GM20431 (cell line): ENCODE results near the gene DNASE1L2.

Experiments used
- in situ Hi-C: fragments of 300-500 bp; cut with MseI, MboI; formaldehyde crosslinking; loops from one replicate; pipeline ENCODE4 v1.15.0; 2020; ENCODE audit warnings: low sequenced_read_pairs; ENCODE audit not compliant: unreplicated experiment

DNASE1L2 gene

DNA sequence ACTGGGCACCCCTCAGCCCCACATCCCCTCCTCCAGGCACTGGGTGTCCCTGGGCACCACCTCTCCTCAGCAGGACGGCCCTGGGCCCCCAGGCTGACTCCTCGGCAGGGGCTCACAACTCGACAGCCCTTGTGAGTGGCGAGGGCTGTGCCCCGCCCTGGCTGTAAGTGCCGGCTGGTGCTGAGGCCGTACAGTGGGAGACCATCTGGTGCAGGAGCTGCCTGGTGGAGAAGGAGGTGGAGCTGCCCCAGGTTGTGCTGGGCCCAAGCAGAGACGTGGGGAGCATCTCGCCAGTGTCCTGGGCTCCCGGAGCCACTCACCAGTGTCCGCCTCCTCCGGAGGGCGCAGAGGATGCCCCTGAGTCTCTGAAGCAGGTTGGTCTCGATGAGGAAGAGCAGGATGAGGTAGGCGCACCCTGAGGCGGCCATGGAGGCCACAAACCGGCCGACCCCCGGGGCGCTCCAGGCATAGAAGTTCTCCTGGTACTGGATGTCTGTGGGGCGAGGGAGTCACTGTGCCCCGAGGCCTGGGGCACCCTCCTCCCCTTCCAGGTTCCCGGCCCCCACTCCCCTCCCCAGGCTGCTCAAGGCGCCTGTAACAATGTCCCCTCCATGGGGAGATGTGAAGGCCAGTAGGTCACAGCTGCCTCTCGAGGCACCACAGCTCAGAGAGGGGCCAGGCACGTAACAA, 46.8 kb downstream of the DNASE1L2 start:
- in situ Hi-C loops = no loop called here

DNA sequence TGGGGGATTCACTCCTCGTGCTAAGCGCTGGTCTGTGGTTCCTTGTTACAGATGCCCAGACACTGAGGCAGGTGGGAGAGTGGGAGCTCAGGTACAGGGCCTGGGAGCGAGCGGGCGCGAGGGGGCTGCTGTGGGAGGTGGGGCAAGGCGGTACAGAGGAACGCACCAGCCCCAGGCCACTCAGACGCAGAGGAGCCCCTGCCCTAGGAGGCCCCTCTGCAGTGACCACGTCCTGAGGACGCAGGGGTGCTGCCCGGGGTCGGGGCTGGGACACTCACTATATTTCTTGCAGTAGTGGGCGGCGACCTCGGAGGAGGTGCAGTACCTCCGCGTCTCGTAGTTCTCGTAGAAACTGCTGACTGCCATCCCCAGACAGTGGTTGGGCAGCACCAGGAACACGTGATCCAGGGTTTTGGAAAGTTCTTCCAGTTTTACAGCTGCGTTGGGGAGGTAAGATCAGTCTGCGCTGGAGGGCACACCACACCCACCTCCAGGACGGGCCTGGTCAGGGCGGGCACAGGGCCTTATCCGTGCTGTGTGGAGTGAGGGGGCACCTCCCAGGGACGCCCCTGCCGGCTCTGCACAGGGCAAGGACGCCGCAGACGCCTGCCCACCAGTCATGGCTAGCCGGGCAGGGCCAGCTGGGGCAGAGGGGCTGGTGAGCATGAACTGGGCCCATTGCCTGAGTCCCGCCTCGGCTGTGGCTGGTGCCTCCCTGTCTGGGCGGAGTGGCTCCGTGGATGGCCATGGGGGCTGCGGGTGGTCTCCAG, 47.9 kb downstream of the DNASE1L2 start:
- in situ Hi-C loops = no loop called here

DNA sequence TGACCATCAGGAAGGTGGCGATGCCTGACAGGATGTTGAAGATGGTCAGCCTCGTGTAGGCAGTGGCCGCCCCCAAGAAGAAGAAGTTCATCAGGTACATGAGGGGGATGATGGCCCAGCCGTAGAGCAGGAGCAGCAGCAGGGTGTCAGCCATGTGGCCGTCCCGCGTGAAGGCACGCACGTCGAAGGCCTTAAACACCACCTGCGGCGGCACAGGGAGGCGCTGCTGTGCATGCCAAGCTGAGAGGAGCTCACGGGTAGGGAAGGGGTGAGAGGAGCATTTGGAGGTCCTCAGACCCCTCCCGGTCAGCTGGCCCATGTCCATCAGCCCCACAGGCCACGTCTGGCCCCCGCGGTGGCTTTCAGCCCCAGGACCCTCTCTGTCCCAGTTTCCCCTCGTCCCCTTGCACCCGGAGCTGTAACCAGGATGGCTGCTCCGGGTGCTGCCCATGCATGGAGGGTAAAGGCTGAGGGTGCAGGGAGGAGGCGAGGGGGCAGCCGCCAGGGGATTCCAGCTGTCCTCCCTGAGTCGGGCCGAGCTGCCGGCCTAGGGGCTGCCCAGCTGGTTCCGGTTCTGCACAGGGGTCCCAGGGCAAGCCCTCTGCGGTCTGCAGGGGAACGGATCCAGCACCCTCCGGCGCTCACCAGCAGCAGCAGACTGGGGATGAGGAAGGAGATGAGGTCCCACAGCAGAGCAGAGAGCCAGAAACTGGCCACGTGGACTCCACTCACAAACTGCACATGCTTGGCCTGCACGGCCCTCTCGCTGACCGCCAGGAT, 48.7 kb downstream of the DNASE1L2 start:
- in situ Hi-C loops = no loop called here

DNA sequence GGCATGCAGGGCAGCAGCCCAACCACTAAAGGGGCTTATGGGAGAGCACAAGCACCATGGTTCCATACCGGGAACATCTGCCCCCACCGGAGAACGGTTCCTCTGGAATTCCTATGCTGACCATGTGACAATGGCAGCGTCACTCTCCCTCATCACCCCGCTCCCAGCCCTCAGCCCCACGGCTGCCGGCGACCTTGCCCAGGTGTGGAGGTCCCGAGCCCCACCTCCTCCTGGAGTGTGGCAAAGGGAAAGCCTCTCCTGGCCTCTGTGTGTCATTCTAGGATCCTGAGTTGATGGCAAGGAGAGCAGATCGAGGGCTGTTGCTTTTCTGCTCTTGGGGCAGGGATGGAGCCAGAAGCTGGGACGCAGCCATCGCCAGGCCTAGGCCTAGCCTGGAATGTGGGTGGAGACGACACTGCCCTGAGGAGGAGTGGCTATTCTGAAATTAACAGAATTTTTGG, 49.5 kb downstream of the DNASE1L2 start:
- in situ Hi-C loops = no loop called here

DNA sequence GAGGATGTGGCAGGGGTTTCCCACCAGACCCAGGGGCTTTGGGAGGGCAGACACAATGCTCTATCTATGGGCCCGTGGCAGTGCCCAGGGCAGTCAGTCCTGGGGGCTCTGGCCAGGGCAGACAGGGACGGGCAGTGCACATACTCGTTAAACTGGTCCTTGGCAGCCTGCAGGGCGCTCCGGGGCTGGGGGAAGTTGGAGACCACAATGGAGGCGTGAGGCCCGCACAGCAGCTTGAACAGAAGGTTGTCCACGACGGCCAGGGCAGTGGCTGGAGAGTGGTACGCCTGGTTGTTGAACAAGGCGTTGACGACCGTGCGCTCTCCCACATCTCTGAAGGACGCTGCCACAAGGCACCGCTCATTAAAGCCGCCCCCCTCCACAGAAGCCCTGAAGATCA, 50.3 kb downstream of the DNASE1L2 start:
- in situ Hi-C loops = no loop called here

DNA sequence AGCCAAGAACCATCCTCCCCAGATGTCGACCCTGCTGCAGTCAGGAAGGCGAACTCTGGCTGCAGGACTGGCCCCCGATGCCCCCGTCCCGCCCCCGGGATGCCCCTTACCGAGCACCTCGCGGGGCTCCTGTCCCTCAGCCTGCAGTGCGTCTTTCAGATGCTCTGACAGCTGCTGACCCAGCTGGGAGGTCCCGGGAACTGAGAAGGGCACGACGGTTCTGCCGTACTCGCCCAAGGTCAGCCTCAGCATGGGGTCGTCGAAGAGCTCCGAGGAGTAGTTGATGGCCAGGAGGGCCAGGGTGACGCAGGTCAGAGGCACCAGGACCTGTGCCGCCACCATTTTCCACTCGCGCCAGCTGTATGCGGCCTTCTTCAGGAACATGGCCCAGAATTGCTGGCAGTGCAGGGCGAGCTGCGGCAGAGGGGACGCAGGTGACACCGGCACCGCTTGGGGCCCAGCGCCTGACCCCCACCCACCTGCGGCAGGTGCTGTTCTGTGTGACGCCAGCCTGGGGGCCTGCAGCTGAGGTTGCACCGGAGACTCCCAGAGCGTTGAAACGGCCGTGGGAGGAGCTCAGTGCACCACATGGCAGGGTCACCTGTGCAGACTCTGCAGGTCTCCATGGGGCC, 51.8 kb downstream of the DNASE1L2 start:
- in situ Hi-C loops = no loop called here
